WTC11 (cell line): ENCODE results near the gene KRTAP10-2. TPM values are rescaled to one million over a fixed set of nuclear protein-coding genes. Genes with fewer than 3 reads are reported as not detected.

ENCODE experiments used
- ATAC-seq: fragments of 200-7000 bp; cut with Tn5 transposase; 2 replicates; pipeline ENCODE4 v1.10.0; 2021; ENCODE audit warnings: mild to moderate bottlenecking, moderate library complexity
- CTCF ChIA-PET: fragments of 300-600 bp; sonication (Branson Sonifier 250); formaldehyde crosslinking; loops from one replicate; lab custom pipeline; 2021; ENCODE audit warnings: antibody characterized with exemption; lab: Charles Lee
- POLR2A ChIA-PET: fragments of 350-600 bp; sonication (Branson Sonifier 250); formaldehyde crosslinking; loops from one replicate; lab custom pipeline; 2021; ENCODE audit warnings: antibody characterized with exemption; lab: Charles Lee
- DNase-seq: peaks from one replicate; pipeline ENCODE4 v3.0.0; 2021; ENCODE audit warnings: low spot score
- H3K27ac Mint-ChIP-seq: 2 replicates; pipeline ENCODE4 v1.8.0; 2021; ENCODE audit warnings: mixed read lengths
- H3K27me3 Mint-ChIP-seq: 2 replicates; pipeline ENCODE4 v1.8.0; 2021; ENCODE audit warnings: low read depth, mild to moderate bottlenecking, moderate library complexity, mixed read lengths
- H3K36me3 Mint-ChIP-seq: 2 replicates; pipeline ENCODE4 v1.8.0; 2021; ENCODE audit warnings: mixed read lengths
- H3K4me1 Mint-ChIP-seq: 2 replicates; pipeline ENCODE4 v1.8.0; 2022; ENCODE audit warnings: mixed read lengths
- H3K4me3 Mint-ChIP-seq: 2 replicates; pipeline ENCODE4 v1.8.0; 2021; ENCODE audit warnings: mild to moderate bottlenecking, moderate library complexity, mixed read lengths
- H3K9me3 Mint-ChIP-seq: 2 replicates; pipeline ENCODE4 v1.8.0; 2021; ENCODE audit warnings: mixed read lengths
- CTCF ChIP-seq: fragments of 200-600 bp; IDR thresholded peaks from 2 replicates; pipeline ENCODE4 v1.8.0; 2022; ENCODE audit warnings: antibody characterized with exemption
- E2F1 ChIP-seq: sonication (generic); formaldehyde crosslinking; IDR thresholded peaks from 2 replicates; pipeline ENCODE4 v1.8.0; 2022; ENCODE audit warnings: mild to moderate bottlenecking, missing genetic modification reagents
- ESRRA ChIP-seq: sonication (generic); formaldehyde crosslinking; IDR thresholded peaks from 2 replicates; pipeline ENCODE4 v1.8.1; 2022; ENCODE audit warnings: mild to moderate bottlenecking, missing genetic modification reagents, borderline replicate concordance
- GRHL2 ChIP-seq: fragments of 250-450 bp; sonication (Bioruptor Pico); IDR thresholded peaks from 2 replicates; pipeline ENCODE4 v1.8.0; 2022; ENCODE audit warnings: mild to moderate bottlenecking, moderate library complexity; ENCODE audit not compliant: insufficient replicate concordance, severe bottlenecking
- NFATC4 ChIP-seq: fragments of 250-450 bp; sonication (Bioruptor Pico); IDR thresholded peaks from 2 replicates; pipeline ENCODE4 v1.9.0; 2021; ENCODE audit warnings: mild to moderate bottlenecking
- ZNF416 ChIP-seq: fragments of 250-450 bp; sonication (Bioruptor Pico); IDR thresholded peaks from 2 replicates; pipeline ENCODE4 v1.9.0; 2021; ENCODE audit warnings: mild to moderate bottlenecking, inconsistent platforms
- ZNF671 ChIP-seq: fragments of 250-450 bp; sonication (Bioruptor Pico); IDR thresholded peaks from 2 replicates; pipeline ENCODE4 v1.8.0; 2021; ENCODE audit warnings: mild to moderate bottlenecking
- ZSCAN18 ChIP-seq: fragments of 250-450 bp; sonication (Bioruptor Pico); IDR thresholded peaks from 2 replicates; pipeline ENCODE4 v2.1.2; 2022; ENCODE audit warnings: mild to moderate bottlenecking, moderate library complexity
- total RNA-seq: library from RNA; stranded (reverse); gene quantifications from 3 replicates; pipeline ENCODE4 v1.2.3, GENCODE V29; 2021
- TF ChIP-seq, protein P1 (sequence below): sonication (generic); formaldehyde crosslinking; IDR thresholded peaks from 2 replicates; pipeline ENCODE4 v1.8.1; 2022; ENCODE audit warnings: missing genetic modification reagents, borderline replicate concordance
- TF ChIP-seq, protein P2 (sequence below): sonication (generic); formaldehyde crosslinking; IDR thresholded peaks from 2 replicates; pipeline ENCODE4 v1.8.0; 2022; ENCODE audit warnings: mild to moderate bottlenecking, missing genetic modification reagents

The KRTAP10-2 gene
- total RNA-seq, 1 experiment from 2014 or later: not detected

DNA sequence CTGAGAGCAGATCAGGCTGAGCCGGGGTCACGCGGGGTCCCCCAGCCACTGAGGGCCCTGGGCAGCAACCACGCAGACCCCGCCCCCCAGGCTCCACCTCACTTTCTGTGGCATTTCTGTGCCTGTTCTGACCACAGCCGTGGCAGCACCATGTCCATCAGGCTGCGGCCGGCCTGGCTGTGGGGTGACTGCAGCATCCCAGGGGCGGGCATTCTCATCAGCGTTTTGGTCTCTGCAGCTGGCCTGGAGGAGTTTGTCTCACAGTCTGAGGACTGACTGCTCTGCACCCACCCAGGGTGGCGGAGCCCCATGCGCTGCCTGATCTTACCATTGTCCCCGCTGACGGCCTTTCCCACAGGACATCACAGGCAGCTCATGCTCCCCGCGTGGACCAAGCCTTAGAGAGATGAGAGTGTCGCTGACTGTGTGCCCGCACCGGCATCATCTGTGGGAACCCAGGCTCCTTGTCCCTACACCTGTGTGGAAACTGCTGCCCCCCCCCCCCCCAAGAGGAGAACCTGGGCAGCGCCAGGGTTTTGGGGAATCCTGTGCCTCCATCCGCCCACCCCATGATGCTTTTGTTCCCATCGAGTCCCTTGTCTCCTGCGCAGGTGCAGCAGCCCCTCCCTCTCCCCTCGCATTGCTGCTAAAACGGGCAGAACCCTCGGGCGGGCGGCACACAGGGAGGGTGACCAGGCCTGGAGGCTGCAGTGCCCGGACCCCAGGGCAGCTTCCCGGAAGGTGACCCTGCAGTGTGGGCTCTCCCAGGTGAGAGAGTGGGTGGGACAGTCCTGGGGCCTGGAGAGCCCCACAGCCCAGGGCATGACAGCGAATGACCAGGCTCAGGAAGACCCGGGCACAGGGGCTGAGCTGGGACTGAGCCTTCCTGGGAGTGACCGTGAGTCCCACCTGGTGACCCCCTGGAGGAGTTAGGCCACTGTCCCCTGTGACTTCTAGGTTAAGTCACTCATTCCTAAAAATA is 13.1 kb downstream of the KRTAP10-2 start:
- Mint-ChIP-seq H3K4me3 (no peak overlapping the region), H3K36me3 (0 out of 2 replicates have a peak, but pooled peaks cover 2% of the 10 kb centered on the region), H3K27ac (no peak overlapping the region), H3K9me3 (peaks cover 7% of the 10 kb centered on the region), H3K4me1 (0 out of 2 replicates have a peak, but pooled peaks cover 6% of the 10 kb centered on the region), H3K27me3 (no peaks in the 10 kb centered on the region)
- CTCF ChIA-PET: no interaction called here
- DNase-seq: no peak
- POLR2A ChIA-PET: no interaction called here
- no peak for ATAC-seq
- TF ChIP-seq ZSCAN18 (no peak), ZNF671 (CRISPR knock-in tag) (no peak), ESRRA (CRISPR knock-in tag) (no peak)
- TF ChIP-seq, protein P1, sequence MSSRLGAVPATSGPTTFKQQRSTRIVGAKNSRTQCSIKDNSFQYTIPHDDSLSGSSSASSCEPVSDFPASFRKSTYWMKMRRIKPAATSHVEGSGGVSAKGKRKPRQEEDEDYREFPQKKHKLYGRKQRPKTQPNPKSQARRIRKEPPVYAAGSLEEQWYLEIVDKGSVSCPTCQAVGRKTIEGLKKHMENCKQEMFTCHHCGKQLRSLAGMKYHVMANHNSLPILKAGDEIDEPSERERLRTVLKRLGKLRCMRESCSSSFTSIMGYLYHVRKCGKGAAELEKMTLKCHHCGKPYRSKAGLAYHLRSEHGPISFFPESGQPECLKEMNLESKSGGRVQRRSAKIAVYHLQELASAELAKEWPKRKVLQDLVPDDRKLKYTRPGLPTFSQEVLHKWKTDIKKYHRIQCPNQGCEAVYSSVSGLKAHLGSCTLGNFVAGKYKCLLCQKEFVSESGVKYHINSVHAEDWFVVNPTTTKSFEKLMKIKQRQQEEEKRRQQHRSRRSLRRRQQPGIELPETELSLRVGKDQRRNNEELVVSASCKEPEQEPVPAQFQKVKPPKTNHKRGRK (CRISPR knock-in tag): no peak

GRCh38 chr21:44535963-44536362 is 15.3 kb downstream of the KRTAP10-2 start:
- POLR2A ChIA-PET: interaction anchor here (0.7 kb wide), 1 partner anchor 712 kb away, joined by 4 read pairs; no protein-coding TSS in a partner anchor

More at GRCh38 chr21:44535963-44536362, 15.3 kb downstream of the KRTAP10-2 start:
- TF ChIP-seq, protein P2, sequence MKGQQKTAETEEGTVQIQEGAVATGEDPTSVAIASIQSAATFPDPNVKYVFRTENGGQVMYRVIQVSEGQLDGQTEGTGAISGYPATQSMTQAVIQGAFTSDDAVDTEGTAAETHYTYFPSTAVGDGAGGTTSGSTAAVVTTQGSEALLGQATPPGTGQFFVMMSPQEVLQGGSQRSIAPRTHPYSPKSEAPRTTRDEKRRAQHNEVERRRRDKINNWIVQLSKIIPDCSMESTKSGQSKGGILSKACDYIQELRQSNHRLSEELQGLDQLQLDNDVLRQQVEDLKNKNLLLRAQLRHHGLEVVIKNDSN (CRISPR knock-in tag): no peak
- TF ChIP-seq NFATC4 (no peak), E2F1 (CRISPR knock-in tag) (no peak), CTCF (no peak), ZNF416 (CRISPR knock-in tag) (no peak), GRHL2 (CRISPR knock-in tag) (no peak)
- ATAC-seq: peak; percentile 21; the same call in 1 of the 2 replicates
- Mint-ChIP-seq H3K4me3 (no peak overlapping the region), H3K36me3 (0 out of 2 replicates have a peak, but pooled peaks cover 2% of the 10 kb centered on the region), H3K27ac (no peak overlapping the region), H3K9me3 (peaks cover 7% of the 10 kb centered on the region), H3K4me1 (peaks cover 2% of the 10 kb centered on the region; the same call in 1 of the 2 replicates), H3K27me3 (no peaks in the 10 kb centered on the region)
- no peak for DNase-seq
- CTCF ChIA-PET: interaction anchor here (0.6 to 1.4 kb wide), 3 partner anchors 14 to 85 kb away, joined by 3 to 8 read pairs (median 3); no protein-coding TSS in a partner anchor
